ENCODE results near the gene PGA5. TPM values are rescaled to one million over a fixed set of nuclear protein-coding genes. Genes with fewer than 3 reads are reported as not detected.
"Not testable (repeated sequence)": the region's sequence is repeated elsewhere in the genome, so short reads cannot be mapped to it uniquely, and the experiment has no call there.

Gene PGA5
- not detected for polyA plus RNA-seq (2012; ENCODE audit: insufficient read depth, insufficient read length, low read depth)

DNA sequence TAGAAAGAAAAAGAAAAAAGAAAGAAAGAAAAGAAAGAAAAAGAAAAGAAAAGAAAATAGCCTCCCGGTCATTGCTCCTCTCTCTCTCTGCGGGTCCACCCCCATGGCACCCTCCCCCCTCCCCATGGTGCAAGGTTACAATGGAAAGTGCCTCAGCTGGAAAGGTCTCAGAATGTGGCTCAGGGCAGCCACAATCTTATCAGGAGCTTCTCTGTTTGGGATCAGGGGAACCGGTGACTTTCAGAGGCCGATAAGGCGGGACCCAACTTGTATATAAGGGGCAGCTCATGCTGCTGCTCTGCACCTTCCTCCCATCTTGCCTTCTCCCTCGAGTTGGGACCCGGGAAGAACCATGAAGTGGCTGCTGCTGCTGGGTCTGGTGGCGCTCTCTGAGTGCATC lies at the start of gene PGA5:
PGA5 (plus strand) TSS at position 301 of the 400 bp plus-strand sequence; CDS start at position 353, 52 bp downstream.
- H3K36me3 ChIP-seq; H3K4me1 ChIP-seq; H3K4me3 ChIP-seq (ENCODE audit: low read depth, low read length); H3K27me3 ChIP-seq; H3K9me3 ChIP-seq; DNase-seq: not testable (repeated sequence)

DNA sequence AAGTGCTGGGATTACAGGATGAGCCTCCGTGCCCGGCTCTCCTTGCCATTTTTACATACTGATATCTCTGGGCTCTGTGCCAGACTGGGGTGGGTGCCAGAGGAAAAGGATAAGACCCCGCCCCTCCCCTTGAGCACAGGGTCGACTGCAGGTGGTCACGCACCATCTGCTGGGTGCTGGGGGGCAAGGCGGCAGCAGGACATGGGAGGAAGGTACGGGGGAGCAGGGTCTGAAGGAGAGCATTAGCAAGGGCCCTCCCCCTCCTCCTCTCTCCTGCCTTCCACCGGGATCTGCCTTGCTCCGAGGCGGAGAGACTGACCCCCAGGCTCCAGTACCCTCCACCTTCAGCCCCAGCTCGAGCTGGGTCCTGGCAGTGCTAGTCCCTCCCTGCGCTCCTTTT lies 47.4 kb upstream of the PGA5 start:
- TF ChIP-seq, protein P1, sequence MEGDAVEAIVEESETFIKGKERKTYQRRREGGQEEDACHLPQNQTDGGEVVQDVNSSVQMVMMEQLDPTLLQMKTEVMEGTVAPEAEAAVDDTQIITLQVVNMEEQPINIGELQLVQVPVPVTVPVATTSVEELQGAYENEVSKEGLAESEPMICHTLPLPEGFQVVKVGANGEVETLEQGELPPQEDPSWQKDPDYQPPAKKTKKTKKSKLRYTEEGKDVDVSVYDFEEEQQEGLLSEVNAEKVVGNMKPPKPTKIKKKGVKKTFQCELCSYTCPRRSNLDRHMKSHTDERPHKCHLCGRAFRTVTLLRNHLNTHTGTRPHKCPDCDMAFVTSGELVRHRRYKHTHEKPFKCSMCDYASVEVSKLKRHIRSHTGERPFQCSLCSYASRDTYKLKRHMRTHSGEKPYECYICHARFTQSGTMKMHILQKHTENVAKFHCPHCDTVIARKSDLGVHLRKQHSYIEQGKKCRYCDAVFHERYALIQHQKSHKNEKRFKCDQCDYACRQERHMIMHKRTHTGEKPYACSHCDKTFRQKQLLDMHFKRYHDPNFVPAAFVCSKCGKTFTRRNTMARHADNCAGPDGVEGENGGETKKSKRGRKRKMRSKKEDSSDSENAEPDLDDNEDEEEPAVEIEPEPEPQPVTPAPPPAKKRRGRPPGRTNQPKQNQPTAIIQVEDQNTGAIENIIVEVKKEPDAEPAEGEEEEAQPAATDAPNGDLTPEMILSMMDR (IDR thresholded peaks at IDR 0.05; ENCODE audit: low read depth, low read length) = no peak
- DNase-seq = peak; percentile 16
- no peaks in the 10 kb centered on the region for H3K4me1 ChIP-seq
- no peak overlapping the region for H3K4me3 ChIP-seq (ENCODE audit: low read depth, low read length)
- no peaks in the 10 kb centered on the region for H3K27me3 ChIP-seq
- no peaks in the 10 kb centered on the region for H3K9me3 ChIP-seq
- H3K36me3 ChIP-seq = no peaks in the 10 kb centered on the region

DNA sequence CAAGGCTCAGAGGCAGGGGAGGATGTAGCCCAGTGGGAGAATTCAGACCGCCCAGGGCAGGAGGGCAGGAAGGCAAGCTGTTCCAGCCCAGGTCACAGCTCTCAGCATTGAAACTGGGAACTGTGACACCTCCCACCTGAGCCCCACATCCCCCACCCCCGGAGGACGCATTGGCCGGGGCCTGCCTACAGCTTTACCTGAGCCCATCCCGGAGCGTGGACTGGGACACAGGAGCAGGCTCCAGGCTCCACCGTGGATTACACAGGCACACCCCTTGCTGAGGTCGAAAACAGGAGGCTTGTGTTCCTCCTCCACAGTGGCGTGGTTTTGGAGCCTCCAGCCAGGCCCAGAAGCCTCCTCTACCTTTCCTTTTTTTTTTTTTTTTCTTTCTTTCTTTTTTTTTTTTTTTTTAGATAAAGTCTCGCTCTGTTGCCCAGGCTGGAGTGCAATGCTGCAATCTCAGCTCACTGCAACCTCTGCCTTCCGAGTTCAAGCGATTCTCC lies 46.8 kb upstream of the PGA5 start:
- no peak overlapping the region for H3K4me3 ChIP-seq (ENCODE audit: low read depth, low read length)
- no peak for DNase-seq
- no peaks in the 10 kb centered on the region for H3K4me1 ChIP-seq
- TF ChIP-seq, protein P1 (IDR thresholded peaks at IDR 0.05; ENCODE audit: low read depth, low read length) = no peak
- no peaks in the 10 kb centered on the region for H3K9me3 ChIP-seq
- H3K36me3 ChIP-seq = no peaks in the 10 kb centered on the region
- no peaks in the 10 kb centered on the region for H3K27me3 ChIP-seq

DNA sequence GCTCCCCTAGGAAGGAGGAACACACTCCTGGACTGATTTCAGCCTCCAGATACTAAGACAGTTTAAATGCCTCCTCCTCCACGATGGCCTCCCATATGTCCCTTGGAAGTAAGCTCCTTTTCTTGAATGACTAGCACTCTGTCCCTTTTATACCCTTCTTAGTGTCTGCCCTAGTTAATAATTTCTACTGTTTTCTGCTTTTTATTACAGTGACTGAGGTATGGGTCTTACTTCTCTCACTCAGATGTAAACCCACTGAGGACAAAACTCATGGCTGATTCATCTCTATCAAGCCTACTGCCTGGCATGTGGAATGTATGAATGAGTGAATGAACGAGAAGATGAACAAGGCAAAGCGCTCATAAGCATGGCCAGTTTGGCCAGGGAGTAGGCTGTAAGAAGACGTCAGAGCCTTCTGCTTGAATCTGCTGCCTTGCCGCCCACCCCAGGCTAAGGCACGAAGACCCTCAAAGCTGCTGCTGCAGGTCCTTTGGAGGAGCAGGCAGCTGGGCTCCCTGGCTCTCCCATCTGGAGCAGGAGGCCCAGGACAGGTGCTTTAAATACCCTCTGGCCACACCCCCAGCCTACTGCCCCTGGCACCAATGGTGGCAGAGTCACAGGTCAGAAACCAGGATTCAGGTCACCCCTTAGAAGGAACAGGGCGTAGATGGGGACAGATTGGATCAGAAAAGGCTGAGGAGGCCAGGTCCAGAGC lies 45.8 kb upstream of the PGA5 start:
- H3K9me3 ChIP-seq = no peaks in the 10 kb centered on the region
- H3K4me3 ChIP-seq (ENCODE audit: low read depth, low read length) = no peak overlapping the region
- H3K27me3 ChIP-seq = no peaks in the 10 kb centered on the region
- DNase-seq = no peak
- H3K4me1 ChIP-seq = no peaks in the 10 kb centered on the region
- TF ChIP-seq, protein P1 (IDR thresholded peaks at IDR 0.05; ENCODE audit: low read depth, low read length) = no peak
- no peaks in the 10 kb centered on the region for H3K36me3 ChIP-seq

DNA sequence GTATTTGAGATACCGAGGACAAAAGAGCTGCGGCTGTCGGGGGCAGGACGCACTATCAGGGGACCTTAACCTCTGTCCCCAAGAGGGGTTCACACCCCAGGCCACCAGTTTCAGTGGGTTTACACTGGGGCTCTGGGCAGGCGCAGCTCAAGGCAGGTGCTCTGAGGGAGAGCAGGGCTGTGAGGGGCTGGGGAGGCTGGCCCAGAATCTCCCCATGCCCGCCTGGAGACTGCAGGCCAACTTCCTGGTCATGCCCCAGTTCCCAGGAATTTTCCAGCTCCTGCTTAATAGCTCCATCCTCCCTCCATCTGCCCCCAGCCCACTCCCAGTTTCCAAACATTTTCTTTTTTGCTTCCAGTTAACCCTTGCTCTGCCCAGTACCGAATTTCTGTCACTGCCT lies 45.3 kb upstream of the PGA5 start:
- Histone ChIP-seq H3K36me3 (no peaks in the 10 kb centered on the region), H3K9me3 (no peaks in the 10 kb centered on the region), H3K4me1 (no peaks in the 10 kb centered on the region), H3K4me3 (ENCODE audit: low read depth, low read length) (no peak overlapping the region), H3K27me3 (no peaks in the 10 kb centered on the region)
- TF ChIP-seq, protein P1 (IDR thresholded peaks at IDR 0.05; ENCODE audit: low read depth, low read length) = no peak
- DNase-seq = no peak

DNA sequence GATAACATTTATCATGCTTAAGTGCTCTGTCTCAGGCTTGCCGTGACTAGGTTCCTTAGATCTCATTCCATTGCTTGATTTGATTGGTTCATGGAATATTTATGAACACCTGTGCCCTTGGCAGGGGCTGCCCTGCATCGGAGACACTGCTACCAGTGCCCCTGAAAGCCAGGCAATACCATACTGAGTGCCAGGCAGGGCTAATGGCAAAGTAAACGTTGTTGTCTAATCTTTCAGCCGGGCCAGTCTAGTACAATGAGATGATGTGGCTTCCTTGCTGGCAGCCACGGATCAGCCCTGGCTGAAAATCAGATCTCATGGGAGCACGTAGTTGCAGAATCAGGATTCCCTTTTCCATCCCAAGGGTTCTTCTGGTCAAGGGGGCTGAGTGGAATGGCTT lies 42.6 kb upstream of the PGA5 start:
- TF ChIP-seq, protein P1 (IDR thresholded peaks at IDR 0.05; ENCODE audit: low read depth, low read length) = no peak
- no peaks in the 10 kb centered on the region for H3K36me3 ChIP-seq
- H3K9me3 ChIP-seq = no peaks in the 10 kb centered on the region
- no peak overlapping the region for H3K4me3 ChIP-seq (ENCODE audit: low read depth, low read length)
- no peaks in the 10 kb centered on the region for H3K27me3 ChIP-seq
- no peak for DNase-seq
- H3K4me1 ChIP-seq = no peaks in the 10 kb centered on the region

Measured in BE2C (cell line).